ENCODE data around the gene RASGEF1C. TPM values are rescaled to one million over a fixed set of nuclear protein-coding genes. Genes with fewer than 3 reads are reported as not detected.

Gene RASGEF1C
- total RNA-seq, 1 experiment from 2014 or later, result not detected

DNA sequence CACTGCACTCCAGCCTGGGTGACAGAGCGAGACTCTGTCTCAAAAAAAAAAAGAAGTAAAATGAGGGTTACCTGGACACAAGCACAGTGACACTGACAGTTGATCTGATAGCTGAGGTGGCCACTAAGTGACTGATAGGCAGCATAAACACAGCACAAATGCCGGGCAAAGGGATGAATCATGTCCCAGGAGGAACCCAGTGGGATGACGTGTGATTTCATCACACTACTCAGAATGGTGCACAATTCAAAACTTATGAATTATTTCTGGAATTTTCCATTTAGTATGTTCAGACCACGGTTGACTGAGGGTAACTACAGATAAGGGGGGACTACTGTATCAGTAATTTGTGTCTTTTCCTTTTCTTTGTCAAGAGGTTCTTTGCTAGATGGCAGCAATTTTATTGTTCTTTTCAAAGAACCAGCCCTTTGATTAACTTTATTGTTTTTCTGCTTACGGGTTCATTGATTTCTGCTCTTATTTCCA is 103.1 kb downstream of the RASGEF1C start:
- Histone ChIP-seq H3K9me3 (ENCODE audit: low read length) (peaks cover 7% of the 10 kb centered on the region), H4K20me1 (ENCODE audit: insufficient read depth, low read depth, low read length) (no peaks in the 10 kb centered on the region), H3K4me3 (ENCODE audit: low read length) (no peak overlapping the region), H3K36me3 (ENCODE audit: insufficient read depth, low read length) (no peaks in the 10 kb centered on the region), H3K27ac (ENCODE audit: low read length) (no peak overlapping the region), H3K9ac (ENCODE audit: low read length) (no peak overlapping the region), H3K27me3 (ENCODE audit: low read length) (no peaks in the 10 kb centered on the region), H3K4me1 (ENCODE audit: low read length) (no peaks in the 10 kb centered on the region), H3K9me2 (replicated peaks; ENCODE audit: insufficient read depth, low read length) (no peaks in the 10 kb centered on the region), H3K79me2 (ENCODE audit: low read length) (no peaks in the 10 kb centered on the region), H3K4me2 (ENCODE audit: low read depth, low read length, poor library complexity, severe bottlenecking) (no peak overlapping the region), H2AFZ (ENCODE audit: low read length) (no peak overlapping the region)
- DNase-seq, result no peak

- H3K79me2 ChIP-seq (ENCODE audit: low read length), result no peaks in the 10 kb centered on the region
- no peaks in the 10 kb centered on the region for H3K9me2 ChIP-seq (replicated peaks; ENCODE audit: insufficient read depth, low read length)
- H2AFZ ChIP-seq (ENCODE audit: low read length), result no peak overlapping the region
- H3K4me2 ChIP-seq (ENCODE audit: low read depth, low read length, poor library complexity, severe bottlenecking), result no peak overlapping the region
- H3K4me3 ChIP-seq (ENCODE audit: low read length), result no peak overlapping the region
- no peaks in the 10 kb centered on the region for H3K36me3 ChIP-seq (ENCODE audit: insufficient read depth, low read length)
- no peaks in the 10 kb centered on the region for H3K4me1 ChIP-seq (ENCODE audit: low read length)
- H3K27me3 ChIP-seq (ENCODE audit: low read length), result no peaks in the 10 kb centered on the region
- no peak for DNase-seq
- H3K9me3 ChIP-seq (ENCODE audit: low read length), result peaks cover 7% of the 10 kb centered on the region
- no peak overlapping the region for H3K9ac ChIP-seq (ENCODE audit: low read length)
- H3K27ac ChIP-seq (ENCODE audit: low read length), result no peak overlapping the region
- no peaks in the 10 kb centered on the region for H4K20me1 ChIP-seq (ENCODE audit: insufficient read depth, low read depth, low read length)
Observed at GRCh38 chr5:180104168-180104530, 104.9 kb downstream of the RASGEF1C start.

DNA sequence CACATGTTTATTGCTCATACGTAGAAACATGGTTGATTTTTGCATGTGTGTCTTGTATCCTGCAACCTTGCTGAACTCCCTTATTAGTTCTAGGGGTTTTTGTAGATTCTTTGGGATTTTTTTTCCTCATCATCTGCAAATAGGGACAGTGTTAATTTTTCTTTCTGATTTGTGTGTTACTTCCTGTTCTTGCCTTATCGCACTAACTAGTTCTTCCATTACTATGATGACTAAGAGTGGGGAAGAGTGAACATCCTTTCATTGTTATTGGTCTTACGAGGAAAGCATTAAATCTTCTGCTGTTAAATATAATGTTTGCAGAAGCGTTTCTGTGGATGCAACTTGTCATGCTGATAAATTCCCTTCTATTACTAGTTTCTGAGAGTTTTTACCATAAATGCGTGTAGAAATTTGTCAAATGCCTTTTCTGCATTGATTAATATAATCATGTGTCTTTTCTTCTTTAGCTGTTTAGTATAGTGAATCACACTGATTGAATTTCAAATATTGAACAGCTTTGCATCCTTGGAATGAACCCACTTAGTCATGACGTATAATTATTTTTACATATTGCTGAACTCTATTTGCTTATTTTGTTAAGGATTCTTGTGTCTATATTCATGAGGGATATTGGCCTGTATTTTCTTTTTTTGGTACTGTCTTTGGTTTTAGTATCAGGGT is 105.4 kb downstream of the RASGEF1C start:
- Histone ChIP-seq H3K9me3 (ENCODE audit: low read length) (peaks cover 7% of the 10 kb centered on the region), H3K4me1 (ENCODE audit: low read length) (no peaks in the 10 kb centered on the region), H3K4me3 (ENCODE audit: low read length) (no peak overlapping the region), H2AFZ (ENCODE audit: low read length) (no peak overlapping the region), H3K4me2 (ENCODE audit: low read depth, low read length, poor library complexity, severe bottlenecking) (no peak overlapping the region), H4K20me1 (ENCODE audit: insufficient read depth, low read depth, low read length) (no peaks in the 10 kb centered on the region), H3K27me3 (ENCODE audit: low read length) (no peaks in the 10 kb centered on the region), H3K9me2 (replicated peaks; ENCODE audit: insufficient read depth, low read length) (no peaks in the 10 kb centered on the region), H3K36me3 (ENCODE audit: insufficient read depth, low read length) (no peaks in the 10 kb centered on the region), H3K9ac (ENCODE audit: low read length) (no peak overlapping the region), H3K27ac (ENCODE audit: low read length) (no peak overlapping the region), H3K79me2 (ENCODE audit: low read length) (no peaks in the 10 kb centered on the region)
- DNase-seq, result no peak

DNA sequence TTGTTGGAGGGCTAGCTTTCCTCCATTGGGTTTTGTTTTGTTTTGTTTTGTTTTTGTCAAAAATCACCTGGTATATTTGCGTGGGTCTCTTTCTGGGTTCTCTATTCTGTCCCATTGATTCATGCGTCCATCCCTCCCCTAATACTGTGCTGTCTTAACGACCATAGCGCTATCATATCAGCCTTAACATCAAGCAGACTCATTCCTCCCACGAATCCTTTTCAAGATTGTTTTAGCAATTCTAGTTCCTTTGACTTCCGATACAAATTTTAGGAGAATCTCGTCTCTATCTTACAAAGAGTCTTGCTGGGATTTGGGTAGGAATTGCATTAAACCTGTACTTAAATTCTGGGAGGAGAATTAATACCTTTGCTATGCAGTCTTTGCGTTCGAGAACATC is 106.4 kb downstream of the RASGEF1C start:
- no peaks in the 10 kb centered on the region for H3K79me2 ChIP-seq (ENCODE audit: low read length)
- no peaks in the 10 kb centered on the region for H3K4me1 ChIP-seq (ENCODE audit: low read length)
- H3K9me2 ChIP-seq (replicated peaks; ENCODE audit: insufficient read depth, low read length), result no peaks in the 10 kb centered on the region
- no peak overlapping the region for H3K27ac ChIP-seq (ENCODE audit: low read length)
- no peak overlapping the region for H3K4me3 ChIP-seq (ENCODE audit: low read length)
- no peak for DNase-seq
- no peak overlapping the region for H2AFZ ChIP-seq (ENCODE audit: low read length)
- H3K9ac ChIP-seq (ENCODE audit: low read length), result no peak overlapping the region
- H4K20me1 ChIP-seq (ENCODE audit: insufficient read depth, low read depth, low read length), result no peaks in the 10 kb centered on the region
- H3K36me3 ChIP-seq (ENCODE audit: insufficient read depth, low read length), result no peaks in the 10 kb centered on the region
- H3K4me2 ChIP-seq (ENCODE audit: low read depth, low read length, poor library complexity, severe bottlenecking), result no peak overlapping the region
- H3K27me3 ChIP-seq (ENCODE audit: low read length), result no peaks in the 10 kb centered on the region
- H3K9me3 ChIP-seq (ENCODE audit: low read length), result peaks cover 7% of the 10 kb centered on the region

- H3K4me3 ChIP-seq (ENCODE audit: low read length), result no peak overlapping the region
- no peak overlapping the region for H3K9ac ChIP-seq (ENCODE audit: low read length)
- DNase-seq, result no peak
- H3K9me2 ChIP-seq (replicated peaks; ENCODE audit: insufficient read depth, low read length), result no peaks in the 10 kb centered on the region
- no peaks in the 10 kb centered on the region for H3K4me1 ChIP-seq (ENCODE audit: low read length)
- H3K27ac ChIP-seq (ENCODE audit: low read length), result no peak overlapping the region
- H3K27me3 ChIP-seq (ENCODE audit: low read length), result no peaks in the 10 kb centered on the region
- H3K36me3 ChIP-seq (ENCODE audit: insufficient read depth, low read length), result no peaks in the 10 kb centered on the region
- H3K9me3 ChIP-seq (ENCODE audit: low read length), result peaks cover 5% of the 10 kb centered on the region
- no peaks in the 10 kb centered on the region for H3K79me2 ChIP-seq (ENCODE audit: low read length)
- no peak overlapping the region for H2AFZ ChIP-seq (ENCODE audit: low read length)
- no peaks in the 10 kb centered on the region for H4K20me1 ChIP-seq (ENCODE audit: insufficient read depth, low read depth, low read length)
- H3K4me2 ChIP-seq (ENCODE audit: low read depth, low read length, poor library complexity, severe bottlenecking), result no peak overlapping the region
Observed at GRCh38 chr5:180101451-180102105, 107.4 kb downstream of the RASGEF1C start.

DNA sequence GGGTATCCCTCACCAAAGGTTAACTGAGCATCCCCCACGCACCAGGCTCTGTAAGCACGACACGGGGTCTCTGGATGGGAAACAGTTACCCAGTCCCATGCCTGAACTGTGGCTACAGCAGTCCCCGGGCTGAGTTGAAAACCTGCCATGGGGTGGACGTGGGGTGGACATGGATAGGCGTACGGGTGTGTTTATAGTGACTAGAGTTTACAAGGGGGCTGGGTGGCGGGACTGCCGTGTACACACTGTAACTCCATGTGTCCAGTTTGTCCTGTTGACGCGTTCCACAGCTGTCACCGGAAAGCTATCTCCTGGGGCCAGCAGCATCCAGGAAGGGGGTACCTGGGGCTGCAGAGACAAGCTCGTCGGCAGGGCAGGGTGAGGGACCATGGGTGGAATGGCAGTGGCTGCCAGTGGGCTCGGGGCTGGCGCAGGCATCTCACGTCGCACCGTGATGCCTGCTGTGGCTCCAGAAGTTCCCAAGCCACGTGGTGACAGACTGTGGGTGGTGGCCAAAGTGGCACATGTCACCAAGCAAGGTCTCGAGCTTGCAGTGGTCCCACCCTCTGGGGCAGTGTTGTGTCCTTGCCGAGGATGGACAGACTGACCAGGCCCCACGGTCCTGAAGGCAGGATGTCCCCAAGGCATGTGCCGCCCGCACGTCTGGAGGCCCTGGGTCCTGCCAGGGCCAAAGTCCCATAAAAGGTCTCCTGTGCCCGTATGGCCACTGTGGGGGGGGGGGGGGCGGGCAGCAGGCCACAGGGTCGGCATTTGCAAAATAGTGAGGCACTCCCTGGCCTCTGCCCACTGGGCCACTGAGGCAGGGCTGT is 108.2 kb downstream of the RASGEF1C start:
- Histone ChIP-seq H3K9ac (ENCODE audit: low read length) (no peak overlapping the region), H2AFZ (ENCODE audit: low read length) (no peak overlapping the region), H3K36me3 (ENCODE audit: insufficient read depth, low read length) (no peaks in the 10 kb centered on the region), H3K79me2 (ENCODE audit: low read length) (no peaks in the 10 kb centered on the region), H4K20me1 (ENCODE audit: insufficient read depth, low read depth, low read length) (no peaks in the 10 kb centered on the region), H3K27ac (ENCODE audit: low read length) (no peak overlapping the region), H3K9me2 (replicated peaks; ENCODE audit: insufficient read depth, low read length) (no peaks in the 10 kb centered on the region), H3K9me3 (ENCODE audit: low read length) (peaks cover under 1% of the 10 kb centered on the region; the same call in 1 of the 2 replicates), H3K27me3 (ENCODE audit: low read length) (no peaks in the 10 kb centered on the region), H3K4me1 (ENCODE audit: low read length) (no peaks in the 10 kb centered on the region), H3K4me2 (ENCODE audit: low read depth, low read length, poor library complexity, severe bottlenecking) (no peak overlapping the region), H3K4me3 (ENCODE audit: low read length) (no peak overlapping the region)
- no peak for DNase-seq

GRCh38 chr5:180099733-180100611 is 109.0 kb downstream of the RASGEF1C start:
- no peak overlapping the region for H2AFZ ChIP-seq (ENCODE audit: low read length)
- H3K79me2 ChIP-seq (ENCODE audit: low read length), result no peaks in the 10 kb centered on the region
- H3K4me3 ChIP-seq (ENCODE audit: low read length), result no peak overlapping the region
- H3K9me2 ChIP-seq (replicated peaks; ENCODE audit: insufficient read depth, low read length), result no peaks in the 10 kb centered on the region
- H4K20me1 ChIP-seq (ENCODE audit: insufficient read depth, low read depth, low read length), result no peaks in the 10 kb centered on the region
- H3K4me1 ChIP-seq (ENCODE audit: low read length), result no peaks in the 10 kb centered on the region
- H3K27ac ChIP-seq (ENCODE audit: low read length), result no peak overlapping the region
- H3K9ac ChIP-seq (ENCODE audit: low read length), result no peak overlapping the region
- DNase-seq, result no peak
- no peak overlapping the region for H3K4me2 ChIP-seq (ENCODE audit: low read depth, low read length, poor library complexity, severe bottlenecking)
- no peaks in the 10 kb centered on the region for H3K9me3 ChIP-seq (ENCODE audit: low read length)
- no peaks in the 10 kb centered on the region for H3K36me3 ChIP-seq (ENCODE audit: insufficient read depth, low read length)
- no peaks in the 10 kb centered on the region for H3K27me3 ChIP-seq (ENCODE audit: low read length)

Measured in Karpas-422 (cell line).